ENCODE data around the gene DLX6. TPM values are rescaled to one million over a fixed set of nuclear protein-coding genes. Genes with fewer than 3 reads are reported as not detected.

Gene DLX6
- total RNA-seq, 4 donors from 2014 or later = not detected

DNA sequence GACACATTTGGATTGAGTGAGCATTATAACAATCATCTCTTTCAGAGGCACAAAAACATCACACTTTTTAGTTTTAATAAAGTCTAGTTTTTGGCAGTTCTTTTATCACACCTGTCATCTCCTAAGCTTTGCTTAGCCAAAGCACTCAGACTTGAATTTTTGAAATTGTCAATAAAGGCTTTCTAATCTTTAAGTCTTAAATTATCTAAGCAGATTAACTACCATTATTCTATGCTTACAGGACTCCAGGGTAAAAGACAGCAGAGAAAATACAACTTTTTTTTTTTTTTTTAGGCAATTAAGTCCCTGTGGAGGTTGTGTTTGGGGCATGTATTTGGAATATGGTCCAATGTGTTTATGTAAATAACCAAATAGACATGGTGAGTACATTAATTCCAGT lies 17.6 kb upstream of the DLX6 start:
- Histone ChIP-seq H3K27me3 (peaks cover 81% of the 10 kb centered on the region), H3K9me3 (no peaks in the 10 kb centered on the region), H3K4me3 (no peak overlapping the region), H3K27ac (no peak overlapping the region), H3K4me1 (no peaks in the 10 kb centered on the region), H3K36me3 (no peaks in the 10 kb centered on the region)
- DNase-seq = no peak
- intact Hi-C loops (cut with DNase I; ENCODE audit: low total_unique reads) = no loop called here
- in situ Hi-C loops (cut with MboI; ENCODE audit: low pct_ligation_motif_present in 1 of 4, low pct_unique_long_range_greater_than_20kb in 1 of 4, low sequenced_read_pairs in 3 of 4) = no loop called here
- TF ChIP-seq, protein P1, sequence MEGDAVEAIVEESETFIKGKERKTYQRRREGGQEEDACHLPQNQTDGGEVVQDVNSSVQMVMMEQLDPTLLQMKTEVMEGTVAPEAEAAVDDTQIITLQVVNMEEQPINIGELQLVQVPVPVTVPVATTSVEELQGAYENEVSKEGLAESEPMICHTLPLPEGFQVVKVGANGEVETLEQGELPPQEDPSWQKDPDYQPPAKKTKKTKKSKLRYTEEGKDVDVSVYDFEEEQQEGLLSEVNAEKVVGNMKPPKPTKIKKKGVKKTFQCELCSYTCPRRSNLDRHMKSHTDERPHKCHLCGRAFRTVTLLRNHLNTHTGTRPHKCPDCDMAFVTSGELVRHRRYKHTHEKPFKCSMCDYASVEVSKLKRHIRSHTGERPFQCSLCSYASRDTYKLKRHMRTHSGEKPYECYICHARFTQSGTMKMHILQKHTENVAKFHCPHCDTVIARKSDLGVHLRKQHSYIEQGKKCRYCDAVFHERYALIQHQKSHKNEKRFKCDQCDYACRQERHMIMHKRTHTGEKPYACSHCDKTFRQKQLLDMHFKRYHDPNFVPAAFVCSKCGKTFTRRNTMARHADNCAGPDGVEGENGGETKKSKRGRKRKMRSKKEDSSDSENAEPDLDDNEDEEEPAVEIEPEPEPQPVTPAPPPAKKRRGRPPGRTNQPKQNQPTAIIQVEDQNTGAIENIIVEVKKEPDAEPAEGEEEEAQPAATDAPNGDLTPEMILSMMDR (IDR thresholded peaks at IDR 0.05) = no peak
- TF ChIP-seq POLR2A (IDR thresholded peaks at IDR 0.05) = no peak
- TF ChIP-seq POLR2AphosphoS5 (IDR thresholded peaks at IDR 0.05) = no peak
- no peak for TF ChIP-seq EP300 (IDR thresholded peaks at IDR 0.05; ENCODE audit: low read depth)

DNA sequence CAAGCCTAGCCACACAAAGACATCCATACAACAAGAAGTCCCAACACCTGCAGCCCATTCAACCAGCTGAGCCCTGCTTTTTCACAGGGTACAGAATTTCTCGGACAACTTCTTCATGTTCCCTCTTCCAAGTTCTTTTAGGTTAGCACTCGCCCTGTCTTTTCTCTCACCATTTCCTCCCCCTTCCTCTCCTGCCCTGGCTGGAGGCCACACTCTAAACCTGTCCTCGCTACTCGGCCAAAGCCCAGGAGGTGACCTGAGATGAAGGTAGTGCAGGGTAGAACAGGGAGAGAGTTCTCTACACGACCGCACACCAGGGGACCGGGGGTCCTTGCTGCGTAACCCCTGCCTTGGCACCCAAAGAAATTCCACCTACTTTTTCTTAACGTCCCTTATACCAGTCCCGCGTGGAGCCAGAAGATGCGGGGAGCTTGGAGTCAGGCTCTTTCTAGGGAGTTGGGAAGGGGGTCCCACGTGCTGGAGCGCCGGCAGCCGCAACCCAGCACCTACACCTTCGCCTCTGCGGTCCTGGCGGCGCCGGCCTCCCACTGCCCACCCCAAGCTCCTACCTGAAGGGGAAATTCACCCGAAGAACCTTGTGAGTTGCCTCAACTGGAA lies 16.0 kb upstream of the DLX6 start:
- Histone ChIP-seq H3K27me3 (peaks cover 97% of the 10 kb centered on the region), H3K4me3 (no peak overlapping the region), H3K9me3 (no peaks in the 10 kb centered on the region), H3K27ac (no peak overlapping the region), H3K36me3 (no peaks in the 10 kb centered on the region), H3K4me1 (no peaks in the 10 kb centered on the region)
- in situ Hi-C loops (cut with MboI; ENCODE audit: low pct_ligation_motif_present in 1 of 4, low pct_unique_long_range_greater_than_20kb in 1 of 4, low sequenced_read_pairs in 3 of 4) (no loop called here), intact Hi-C loops (cut with DNase I; ENCODE audit: low total_unique reads) (no loop called here)
- WGBS, 2 donors (ENCODE audit: low coverage in 1 of 2) = 10 to 33% methylated on average over 2 to 22 of the region's 22 CpGs
- no peak for TF ChIP-seq POLR2A (IDR thresholded peaks at IDR 0.05)
- TF ChIP-seq, protein P1 (IDR thresholded peaks at IDR 0.05) = no peak
- no peak for TF ChIP-seq POLR2AphosphoS5 (IDR thresholded peaks at IDR 0.05)
- TF ChIP-seq EP300 (IDR thresholded peaks at IDR 0.05; ENCODE audit: low read depth) = no peak
- no peak for DNase-seq

- TF ChIP-seq POLR2A (IDR thresholded peaks at IDR 0.05) (no peak), POLR2AphosphoS5 (IDR thresholded peaks at IDR 0.05) (no peak), EP300 (IDR thresholded peaks at IDR 0.05; ENCODE audit: low read depth) (no peak)
- TF ChIP-seq, protein P1 (IDR thresholded peaks at IDR 0.05) = no peak
- intact Hi-C loops (cut with DNase I; ENCODE audit: low total_unique reads) = no loop called here
- DNase-seq = no peak
- in situ Hi-C loops (cut with MboI; ENCODE audit: low pct_ligation_motif_present in 1 of 4, low pct_unique_long_range_greater_than_20kb in 1 of 4, low sequenced_read_pairs in 3 of 4) = no loop called here
- Histone ChIP-seq H3K9me3 (no peaks in the 10 kb centered on the region), H3K27ac (no peak overlapping the region), H3K27me3 (peaks cover 99% of the 10 kb centered on the region), H3K4me3 (no peak overlapping the region), H3K4me1 (no peaks in the 10 kb centered on the region), H3K36me3 (no peaks in the 10 kb centered on the region)
- 12 to 18% methylated on average over 8 of the region's 8 CpGs for WGBS, 2 donors (ENCODE audit: low coverage in 1 of 2)
These were observed 15.5 kb upstream of the DLX6 start for GRCh38 chr7:96989859-96990317.

DNA sequence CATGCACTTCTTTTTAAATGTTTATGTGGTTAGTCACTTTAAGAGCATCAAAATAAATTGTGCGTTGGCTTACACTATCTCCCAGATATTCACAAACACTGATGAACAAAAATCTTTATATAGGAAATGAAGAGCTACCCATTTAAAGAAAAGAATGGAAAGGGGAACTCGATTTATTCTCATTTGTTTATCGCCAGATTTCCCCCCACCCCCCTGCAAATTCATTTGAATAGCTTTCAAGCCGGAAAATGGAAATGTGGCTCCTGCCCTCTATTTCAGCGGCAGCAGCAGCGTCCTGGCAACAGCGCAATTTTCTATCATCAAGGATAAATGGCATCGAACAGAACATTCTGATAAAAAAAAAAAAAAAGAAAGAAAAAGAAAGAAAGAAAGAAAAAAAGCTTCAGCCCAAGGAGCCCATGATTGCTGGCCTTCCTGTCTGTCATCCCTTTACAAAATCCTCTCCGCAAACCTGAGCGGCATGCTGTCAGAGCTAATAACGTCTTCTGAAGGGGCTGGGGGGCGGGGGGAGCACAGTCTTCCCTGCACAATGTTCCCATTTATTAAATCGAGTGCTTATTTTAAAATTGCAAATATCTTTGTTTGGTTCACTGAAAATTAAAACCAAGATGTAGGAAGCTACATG lies 13.7 kb upstream of the DLX6 start:
- no peak for DNase-seq
- H3K27me3 ChIP-seq = peaks cover 100% of the 10 kb centered on the region
- 15 to 18% methylated on average over 13 of the region's 13 CpGs for WGBS, 2 donors (ENCODE audit: low coverage in 1 of 2)
- no peak overlapping the region for H3K27ac ChIP-seq
- no peaks in the 10 kb centered on the region for H3K9me3 ChIP-seq
- in situ Hi-C loops (cut with MboI; ENCODE audit: low pct_ligation_motif_present in 1 of 4, low pct_unique_long_range_greater_than_20kb in 1 of 4, low sequenced_read_pairs in 3 of 4) = no loop called here
- no peaks in the 10 kb centered on the region for H3K4me1 ChIP-seq
- H3K4me3 ChIP-seq = no peak overlapping the region
- TF ChIP-seq POLR2A (IDR thresholded peaks at IDR 0.05) (no peak), POLR2AphosphoS5 (IDR thresholded peaks at IDR 0.05) (no peak), EP300 (IDR thresholded peaks at IDR 0.05; ENCODE audit: low read depth) (no peak)
- TF ChIP-seq, protein P1 (IDR thresholded peaks at IDR 0.05) = no peak
- intact Hi-C loops (cut with DNase I; ENCODE audit: low total_unique reads) = no loop called here
- H3K36me3 ChIP-seq = no peaks in the 10 kb centered on the region

Measured in transverse colon (tissue), 4 donors.